ENCODE results near the gene ADAMTS17.

GRCh38 chr15:99943466-99943865, 398.3 kb downstream of the ADAMTS17 start:
- TF ChIP-seq EZH2 (IDR thresholded peaks at IDR 0.05; ENCODE audit: borderline replicate concordance, low read depth, low read length, severe bottlenecking) = no peak
- no peak for TF ChIP-seq CTCF (IDR thresholded peaks at IDR 0.05; ENCODE audit: borderline replicate concordance, extremely low read depth, low read length, poor library complexity, severe bottlenecking)
